ENCODE results near the gene TGFBR1. TPM values are rescaled to one million over a fixed set of nuclear protein-coding genes. Genes with fewer than 3 reads are reported as not detected.

TGFBR1 gene
- 55.4 and 136 TPM in 2 replicates for total RNA-seq

DNA sequence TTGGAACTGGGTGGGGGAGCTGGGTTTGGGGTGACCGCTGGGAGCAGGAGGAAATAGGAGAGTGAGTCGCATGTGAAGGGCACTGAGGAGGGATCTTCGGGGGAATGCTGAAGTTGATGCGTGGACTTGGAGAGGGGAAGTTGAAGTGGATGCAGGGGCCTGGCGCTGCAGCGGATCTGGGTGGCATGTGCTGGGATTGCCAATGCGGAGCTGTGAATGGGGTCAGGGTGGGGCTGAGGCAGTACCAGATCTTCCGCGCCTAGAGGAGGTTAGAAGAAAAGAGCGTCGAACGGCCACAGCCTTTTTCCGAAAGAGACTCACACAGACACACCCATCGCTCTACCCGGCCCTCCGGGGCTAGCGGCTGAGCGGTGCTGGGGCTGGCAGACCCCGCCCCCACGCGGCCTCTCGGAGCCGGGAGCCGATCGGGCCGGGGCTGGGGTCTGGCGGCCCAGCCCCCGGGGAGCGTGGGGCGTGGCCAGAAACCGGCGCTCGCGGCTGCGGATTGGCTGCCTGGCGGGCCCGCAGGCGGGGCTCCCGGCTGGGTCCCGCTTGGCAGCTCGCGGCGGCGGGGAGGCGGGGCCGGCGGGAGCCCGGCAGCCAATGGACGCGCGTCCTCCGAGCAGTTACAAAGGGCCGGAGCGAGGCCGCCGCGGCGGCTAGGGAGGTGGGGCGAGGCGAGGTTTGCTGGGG lies at the start of gene TGFBR1:
TGFBR1 (plus strand) TSS at position 655 of the 693 bp plus-strand sequence. CDS start 93 bp downstream, outside the sequence.

Small RNAs within 50 kb of the gene (small RNA-seq; reads per million reads assigned to genes)
- gene RN7SL794P (ENCODE audit: low replicate concordance), result not detected
- gene RNA5SP290 (ENCODE audit: low replicate concordance), result not detected

Other genes starting within 250 kb of the TGFBR1 start
- 5.4 and 108 TPM in 2 replicates for gene COL15A1, start 161.2 kb upstream of the TGFBR1 start, total RNA-seq
- 57.6 and 96.7 TPM in 2 replicates for gene ALG2, start 116.8 kb downstream of the TGFBR1 start, total RNA-seq
- gene SEC61B, start 117.2 kb downstream of the TGFBR1 start, total RNA-seq, result 96.9 and 110 TPM in 2 replicates

Data from placental pericyte (primary cell).